SK-N-SH treated with all-trans-retinoic acid at 6 μM for 48 hours (cell line): ENCODE measurements around the gene DCC.

Experiments
- ATAC-seq: fragments of 200-7000 bp; cut with Tn5 transposase; 3 replicates; pipeline ENCODE4 v1.9.1; 2020; ENCODE audit warnings: mild to moderate bottlenecking, moderate library complexity
- ARNTL ChIP-seq: fragments of 450-650 bp; formaldehyde crosslinking; IDR thresholded peaks from 2 replicates; pipeline ENCODE4 v1.5.0; 2020; ENCODE audit warnings: low read depth, mild to moderate bottlenecking, moderate library complexity, borderline replicate concordance
- BACH2 ChIP-seq: fragments of 250-450 bp; sonication (Bioruptor Pico); IDR thresholded peaks from 2 replicates; pipeline ENCODE4 v1.9.0; 2021; ENCODE audit warnings: mild to moderate bottlenecking, borderline replicate concordance
- CREB5 ChIP-seq: fragments of 250-450 bp; sonication (Bioruptor Pico); IDR thresholded peaks from 2 replicates; pipeline ENCODE4 v1.5.1; 2020; ENCODE audit warnings: low read depth, mild to moderate bottlenecking, moderate library complexity
- CSDC2 ChIP-seq: fragments of 250-450 bp; sonication (Bioruptor Pico); IDR thresholded peaks from 2 replicates; pipeline ENCODE4 v1.5.0; 2020; ENCODE audit warnings: mild to moderate bottlenecking, moderate library complexity
- CSRNP3 ChIP-seq: fragments of 250-450 bp; sonication (Bioruptor Pico); IDR thresholded peaks from 2 replicates; pipeline ENCODE4 v1.5.1; 2021; ENCODE audit warnings: mild to moderate bottlenecking, moderate library complexity
- GLIS3 ChIP-seq: fragments of 250-450 bp; sonication (Bioruptor Pico); IDR thresholded peaks from 2 replicates; pipeline ENCODE4 v1.5.0; 2020; ENCODE audit warnings: mild to moderate bottlenecking, moderate library complexity
- ISL1 ChIP-seq: fragments of 250-450 bp; sonication (Bioruptor Pico); IDR thresholded peaks from 2 replicates; pipeline ENCODE4 v2.1.2; 2022; ENCODE audit warnings: mild to moderate bottlenecking, moderate library complexity
- PATZ1 ChIP-seq: fragments of 250-450 bp; sonication (Bioruptor Pico); IDR thresholded peaks from 2 replicates; pipeline ENCODE4 v1.8.0; 2020; ENCODE audit warnings: mild to moderate bottlenecking, moderate library complexity, borderline replicate concordance
- POU6F1 ChIP-seq: fragments of 250-450 bp; sonication (Bioruptor Pico); IDR thresholded peaks from 2 replicates; pipeline ENCODE4 v1.8.0; 2021; ENCODE audit warnings: low read depth, mild to moderate bottlenecking, moderate library complexity, borderline replicate concordance
- PPARA ChIP-seq: fragments of 250-450 bp; sonication (Bioruptor Pico); IDR thresholded peaks from 2 replicates; pipeline ENCODE4 v1.5.0; 2020; ENCODE audit warnings: mild to moderate bottlenecking, borderline replicate concordance
- SNAI2 ChIP-seq: fragments of 250-450 bp; sonication (Bioruptor Pico); IDR thresholded peaks from 2 replicates; pipeline ENCODE4 v1.5.0; 2020; ENCODE audit warnings: mild to moderate bottlenecking, moderate library complexity
- TCF4 ChIP-seq: fragments of 250-450 bp; sonication (Bioruptor Pico); IDR thresholded peaks from 2 replicates; pipeline ENCODE4 v1.8.0; 2021; ENCODE audit warnings: mild to moderate bottlenecking, moderate library complexity, borderline replicate concordance
- TOX ChIP-seq: fragments of 250-450 bp; sonication (Bioruptor Pico); IDR thresholded peaks from 2 replicates; pipeline ENCODE4 v1.8.0; 2021; ENCODE audit warnings: mild to moderate bottlenecking, moderate library complexity, borderline replicate concordance
- TSHZ2 ChIP-seq: fragments of 250-450 bp; sonication (Bioruptor Pico); IDR thresholded peaks from 2 replicates; pipeline ENCODE4 v1.5.0; 2020; ENCODE audit warnings: mild to moderate bottlenecking, moderate library complexity
- ZC3H10 ChIP-seq: fragments of 250-450 bp; sonication (Bioruptor Pico); IDR thresholded peaks from 2 replicates; pipeline ENCODE4 v1.5.1; 2021; ENCODE audit warnings: mild to moderate bottlenecking, moderate library complexity
- ZFP3 ChIP-seq: fragments of 250-450 bp; sonication (Bioruptor Pico); IDR thresholded peaks from 2 replicates; pipeline ENCODE4 v1.5.0; 2020; ENCODE audit warnings: mild to moderate bottlenecking, moderate library complexity
- ZFP30 ChIP-seq: fragments of 450-650 bp; formaldehyde crosslinking; IDR thresholded peaks from 2 replicates; pipeline ENCODE4 v1.5.0; 2022; ENCODE audit warnings: mild to moderate bottlenecking, moderate library complexity
- ZNF70 ChIP-seq: fragments of 450-650 bp; formaldehyde crosslinking; IDR thresholded peaks from 2 replicates; pipeline ENCODE4 v1.5.0; 2020; ENCODE audit warnings: mild to moderate bottlenecking, moderate library complexity
- ZNF8 ChIP-seq: fragments of 450-650 bp; formaldehyde crosslinking; IDR thresholded peaks from 2 replicates; pipeline ENCODE4 v1.5.0; 2020; ENCODE audit warnings: mild to moderate bottlenecking, moderate library complexity

DCC gene

GRCh38 chr18:52531836-52532235 lies 191.8 kb downstream of the DCC start:
- ATAC-seq: no peak
- TF ChIP-seq ISL1 (CRISPR knock-in tag): no peak

- TF ChIP-seq TOX (CRISPR knock-in tag) (no peak), ZC3H10 (no peak), CREB5 (CRISPR knock-in tag) (no peak), ZNF8 (CRISPR knock-in tag) (no peak), CSDC2 (CRISPR knock-in tag) (no peak), SNAI2 (CRISPR knock-in tag) (no peak), ZFP30 (CRISPR knock-in tag) (no peak), ZNF70 (CRISPR knock-in tag) (no peak), ARNTL (CRISPR knock-in tag) (no peak), ISL1 (CRISPR knock-in tag) (no peak), BACH2 (no peak), TSHZ2 (no peak), PPARA (CRISPR knock-in tag) (no peak), CSRNP3 (no peak), TCF4 (CRISPR knock-in tag) (no peak)
- TF ChIP-seq, all 23 proteins: peak for 0
- no peak for ATAC-seq
Observed at GRCh38 chr18:52536039-52536438, 196.0 kb downstream of the DCC start.

- no peak for TF ChIP-seq POU6F1
- TF ChIP-seq ZFP3: no peak
- no peak for TF ChIP-seq CSRNP3
- no peak for TF ChIP-seq GLIS3 (CRISPR knock-in tag)
- no peak for TF ChIP-seq ZC3H10
- TF ChIP-seq ISL1 (CRISPR knock-in tag): no peak
- TF ChIP-seq TCF4 (CRISPR knock-in tag): no peak
- no peak for TF ChIP-seq CSDC2 (CRISPR knock-in tag)
- TF ChIP-seq ZNF8 (CRISPR knock-in tag): no peak
- TF ChIP-seq BACH2: no peak
- TF ChIP-seq CREB5 (CRISPR knock-in tag): no peak
- TF ChIP-seq SNAI2 (CRISPR knock-in tag): no peak
- no peak for TF ChIP-seq PPARA (CRISPR knock-in tag)
- TF ChIP-seq PATZ1 (CRISPR knock-in tag): no peak
- TF ChIP-seq ZNF70 (CRISPR knock-in tag): no peak
- no peak for ATAC-seq
Observed at GRCh38 chr18:52537261-52537660, 197.3 kb downstream of the DCC start.
